HG03342 (cell line): ENCODE measurements around the gene TENM4.
A peak's percentile ranks its signal among the peaks of the same experiment; 100 is the strongest.

Experiments
- ATAC-seq: cut with Tn5 transposase; IDR thresholded peaks from one replicate; pipeline ENCODE4 v1.9.1; 2021; ENCODE audit warnings: mild to moderate bottlenecking, moderate library complexity; ENCODE audit not compliant: unreplicated experiment

The TENM4 gene

DNA sequence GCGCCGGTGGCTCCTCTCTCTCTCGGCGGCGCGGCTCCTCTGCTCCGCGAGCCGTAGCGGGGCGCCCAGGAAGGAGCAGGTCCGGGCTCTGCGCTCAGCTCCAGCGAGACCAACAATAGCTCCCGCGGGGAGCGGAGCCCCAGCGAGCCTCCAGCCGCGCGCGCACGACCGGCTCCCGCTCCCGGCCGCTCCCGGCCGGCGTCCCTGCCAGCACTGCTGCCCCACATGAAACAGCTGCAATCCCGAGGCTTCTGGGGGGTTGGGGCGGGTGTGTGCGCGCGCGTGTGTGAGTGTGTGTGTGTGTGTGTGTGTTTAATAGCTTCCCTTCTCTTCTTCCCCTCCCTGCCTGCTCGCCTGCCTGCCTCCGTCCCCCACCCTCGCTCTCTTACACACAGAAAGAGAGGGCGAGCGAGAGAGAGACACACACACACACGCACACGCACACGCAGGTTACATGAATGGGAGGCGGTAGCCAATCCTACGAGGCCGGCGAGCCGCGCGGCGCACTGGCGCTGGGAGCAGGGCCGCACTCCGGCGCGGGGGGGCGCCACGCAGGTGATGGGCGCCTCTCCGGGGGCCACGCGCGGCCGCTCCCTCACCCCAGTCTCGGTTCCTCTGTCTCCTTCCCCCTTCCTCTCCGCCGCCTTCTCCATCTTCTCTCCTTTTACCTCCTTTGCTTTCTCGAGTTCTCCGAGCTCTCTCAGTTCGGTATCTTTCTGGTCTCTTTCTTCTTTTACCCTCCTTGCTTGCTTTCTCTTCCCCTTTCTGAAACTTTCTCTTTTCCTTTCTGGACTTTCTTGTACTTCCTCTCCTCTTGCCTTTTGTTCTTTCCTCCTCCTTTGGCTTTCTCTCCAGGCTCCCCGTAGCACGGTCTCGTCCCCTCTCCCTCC is at the start of gene TENM4:
TENM4 (minus strand) TSS at position 460 of the 890 bp plus-strand sequence. CDS start 371,086 bp downstream, outside the sequence.
- peak; percentile 51 for ATAC-seq

DNA sequence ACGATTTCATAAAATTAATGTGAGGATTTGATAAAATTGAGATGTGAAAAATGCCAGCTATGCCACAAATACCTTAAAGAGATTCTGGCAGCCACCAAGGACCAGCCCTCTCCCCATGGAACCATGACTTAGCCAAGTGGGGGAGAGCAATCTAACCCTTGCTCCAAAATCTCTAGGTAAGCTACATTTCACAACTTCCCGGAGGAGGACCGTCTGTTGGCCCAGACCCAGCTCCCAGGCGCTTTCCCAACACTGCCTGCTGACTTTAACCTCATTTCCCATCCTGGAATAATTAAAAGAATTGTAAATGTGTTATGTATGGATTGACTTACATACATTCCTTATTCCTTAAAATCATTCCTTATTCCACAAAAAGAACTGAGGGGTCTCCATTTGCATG is 47.5 kb upstream of the TENM4 start:
- ATAC-seq = no peak

DNA sequence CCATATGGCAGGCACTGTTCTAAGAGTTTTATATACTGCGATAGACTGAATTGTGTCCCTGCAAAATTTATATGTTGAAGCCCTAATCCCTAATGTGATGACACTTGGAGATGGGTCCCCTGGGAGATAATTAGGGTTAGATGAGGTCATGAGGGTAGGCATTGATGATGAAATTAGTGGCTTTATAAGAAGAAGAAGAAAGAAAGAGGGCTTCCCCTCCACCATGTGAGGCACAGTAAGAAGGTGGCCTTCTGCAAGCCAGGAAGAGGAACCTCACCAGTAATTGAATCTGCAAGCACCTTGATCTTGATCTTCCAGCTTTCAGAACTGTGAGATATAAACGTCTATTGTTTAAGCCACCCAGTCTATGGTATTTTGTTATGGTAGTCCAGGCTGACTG is 46.6 kb upstream of the TENM4 start:
- no peak for ATAC-seq

DNA sequence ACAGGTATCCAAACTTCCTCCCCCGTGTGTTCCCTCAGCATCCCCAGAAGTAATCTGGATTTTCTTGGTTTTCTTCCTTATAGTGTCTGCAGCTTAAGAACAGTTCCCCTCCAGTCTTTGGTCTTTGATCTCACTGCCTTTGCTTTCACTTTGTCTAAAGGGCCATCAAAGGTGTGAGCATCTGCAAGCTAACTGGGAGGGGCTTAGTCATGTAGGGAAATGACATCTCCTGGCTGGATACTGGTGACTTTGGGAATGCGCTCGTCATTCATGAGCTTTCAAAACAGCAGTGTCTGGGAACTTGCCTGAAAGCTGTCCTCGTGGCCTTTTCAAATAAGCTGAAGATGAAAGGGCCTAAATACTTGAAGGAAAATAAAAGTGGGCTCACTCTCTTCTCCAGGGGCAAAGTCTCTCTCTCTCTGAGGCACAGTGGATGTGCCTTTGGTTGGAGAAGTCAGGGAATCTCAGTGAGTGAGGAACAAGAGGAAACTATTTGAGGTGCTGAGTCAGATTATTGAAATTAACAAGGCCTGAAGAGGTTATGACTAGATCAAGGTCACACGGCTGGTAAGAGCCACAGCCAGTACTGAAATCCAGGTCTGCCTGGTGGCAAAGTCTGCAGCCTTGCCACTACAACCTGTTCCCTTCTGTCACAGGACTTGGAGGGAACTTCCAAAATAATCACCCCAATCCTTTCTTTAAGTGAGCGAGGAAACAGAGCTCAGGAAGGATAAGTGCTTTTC is 45.6 kb upstream of the TENM4 start:
- ATAC-seq = no peak

DNA sequence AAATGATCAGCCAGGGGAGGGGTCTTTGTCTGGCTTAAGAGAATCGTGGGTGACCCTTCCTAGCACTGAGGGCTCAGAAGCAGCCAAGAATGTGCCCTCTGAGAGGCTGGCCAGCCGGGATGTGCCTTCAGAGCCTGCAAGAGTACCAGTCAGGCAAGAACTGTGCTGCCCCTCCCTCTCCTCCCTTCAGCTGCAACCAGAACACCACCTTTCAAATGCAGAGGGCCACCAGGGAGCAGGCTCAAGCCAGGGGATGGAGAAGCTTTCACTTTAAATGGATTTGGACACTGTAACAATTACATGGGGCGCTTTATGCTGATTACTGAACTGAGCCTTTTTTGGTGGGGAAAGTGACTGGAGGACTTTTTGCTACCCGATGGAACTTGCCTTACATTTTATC is 44.9 kb upstream of the TENM4 start:
- no peak for ATAC-seq

DNA sequence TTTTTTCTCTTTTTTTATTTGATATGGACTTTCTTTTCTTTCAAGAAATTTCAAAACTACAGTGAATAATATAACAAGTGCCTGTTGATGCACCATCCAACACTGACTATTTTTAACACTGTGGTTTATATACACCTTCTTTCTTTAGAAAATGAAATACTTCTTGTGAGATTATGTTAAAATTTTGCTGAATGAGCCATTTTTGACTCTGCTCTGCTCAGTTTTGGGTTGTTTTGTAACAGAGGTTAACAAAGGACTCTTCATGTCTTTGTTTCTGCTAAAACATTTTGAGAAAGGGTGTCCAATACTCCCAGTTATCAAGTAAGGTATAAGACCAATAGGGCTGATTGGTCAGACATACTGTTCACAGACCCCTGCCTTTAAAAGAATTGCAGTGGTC is 44.0 kb upstream of the TENM4 start:
- no peak for ATAC-seq

DNA sequence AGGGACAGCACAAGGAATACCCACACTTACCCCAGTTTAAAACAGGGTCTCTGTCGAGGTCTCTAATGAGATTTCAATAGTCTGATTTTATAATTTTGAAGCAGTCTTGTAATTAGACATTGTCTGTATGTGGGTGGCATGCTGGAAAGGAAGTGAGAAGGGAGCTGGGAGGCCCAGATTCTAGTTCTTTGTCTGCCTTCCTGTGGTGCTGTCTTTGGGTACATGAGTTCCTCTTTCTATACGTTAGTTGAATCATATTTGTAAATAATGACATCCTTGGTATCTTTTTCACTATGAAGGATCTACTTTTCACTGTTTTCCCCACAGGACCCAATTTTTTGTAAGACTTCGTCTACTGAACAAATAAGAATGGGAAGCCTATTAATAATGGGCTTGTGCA is 42.0 kb upstream of the TENM4 start:
- ATAC-seq = peak; percentile 84

DNA sequence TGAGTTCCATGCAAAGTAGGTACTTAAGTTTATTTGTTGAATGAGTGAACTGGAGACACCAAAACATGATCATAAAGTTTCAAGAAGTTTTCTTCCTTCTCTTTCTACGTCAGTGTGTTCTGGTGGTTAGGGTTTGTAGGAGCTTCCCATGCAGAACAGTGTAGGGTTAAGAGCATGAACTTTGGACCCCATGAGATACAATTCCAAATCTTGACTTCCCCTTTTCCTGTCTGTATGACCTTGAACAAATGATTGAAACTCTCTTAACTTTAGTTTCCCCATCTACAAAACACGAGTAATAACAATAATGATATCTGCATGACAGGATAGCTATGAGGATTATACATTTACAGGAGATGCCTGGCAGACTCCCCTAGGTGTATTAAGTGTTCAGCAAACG is 41.0 kb upstream of the TENM4 start:
- peak; percentile 55 for ATAC-seq

DNA sequence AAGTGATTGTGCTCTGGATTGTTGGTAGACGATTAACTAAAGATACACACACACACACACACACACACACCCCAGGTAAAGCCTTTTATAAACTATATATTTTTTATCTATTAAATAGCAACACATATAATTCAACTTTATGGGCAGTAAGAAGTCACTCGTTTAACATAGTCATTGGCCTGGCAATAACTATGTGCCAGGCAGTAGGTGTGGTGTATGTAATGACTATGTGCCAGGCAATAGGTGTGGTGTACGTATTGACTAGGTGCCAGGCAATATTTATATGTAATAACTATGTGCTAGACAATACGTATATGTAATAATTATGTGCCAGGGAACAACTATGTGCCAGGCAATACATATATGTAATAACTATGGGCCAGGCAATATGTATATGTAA is 40.0 kb upstream of the TENM4 start:
- ATAC-seq = no peak

DNA sequence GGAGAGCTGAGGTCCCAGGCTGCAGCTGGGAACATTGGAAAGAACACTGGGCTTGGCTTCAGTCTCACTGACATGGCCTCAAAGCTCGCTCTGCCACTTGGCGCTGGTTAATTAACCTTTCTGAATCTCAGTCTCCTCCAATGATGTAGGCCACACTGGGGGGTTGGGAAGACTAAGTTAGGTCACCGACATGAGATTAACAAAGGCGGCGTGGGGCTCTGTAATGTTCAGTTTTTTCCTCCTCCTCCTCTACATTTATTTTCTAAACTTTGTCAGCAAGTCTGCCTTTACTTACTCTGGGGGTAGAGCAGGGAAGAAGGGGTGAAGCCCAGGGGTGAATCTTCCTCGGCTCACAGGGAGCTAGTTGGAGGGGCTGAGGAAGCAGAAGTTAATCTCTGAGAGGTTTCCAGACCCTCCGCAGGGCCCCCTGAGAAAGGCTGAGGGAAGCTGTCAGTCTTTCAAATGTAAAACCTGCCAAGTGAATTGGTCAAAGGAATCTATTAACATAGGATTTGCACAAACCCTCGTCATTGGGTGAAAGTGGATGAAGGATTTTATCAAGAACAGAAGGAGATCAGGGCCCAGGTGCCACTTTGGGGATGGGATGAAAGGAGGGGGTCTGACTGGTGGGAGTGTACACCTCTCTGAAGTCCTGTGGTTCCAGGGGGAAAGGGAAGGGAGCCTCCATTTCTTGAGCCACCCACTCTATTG is 32.1 kb upstream of the TENM4 start:
- ATAC-seq = no peak

DNA sequence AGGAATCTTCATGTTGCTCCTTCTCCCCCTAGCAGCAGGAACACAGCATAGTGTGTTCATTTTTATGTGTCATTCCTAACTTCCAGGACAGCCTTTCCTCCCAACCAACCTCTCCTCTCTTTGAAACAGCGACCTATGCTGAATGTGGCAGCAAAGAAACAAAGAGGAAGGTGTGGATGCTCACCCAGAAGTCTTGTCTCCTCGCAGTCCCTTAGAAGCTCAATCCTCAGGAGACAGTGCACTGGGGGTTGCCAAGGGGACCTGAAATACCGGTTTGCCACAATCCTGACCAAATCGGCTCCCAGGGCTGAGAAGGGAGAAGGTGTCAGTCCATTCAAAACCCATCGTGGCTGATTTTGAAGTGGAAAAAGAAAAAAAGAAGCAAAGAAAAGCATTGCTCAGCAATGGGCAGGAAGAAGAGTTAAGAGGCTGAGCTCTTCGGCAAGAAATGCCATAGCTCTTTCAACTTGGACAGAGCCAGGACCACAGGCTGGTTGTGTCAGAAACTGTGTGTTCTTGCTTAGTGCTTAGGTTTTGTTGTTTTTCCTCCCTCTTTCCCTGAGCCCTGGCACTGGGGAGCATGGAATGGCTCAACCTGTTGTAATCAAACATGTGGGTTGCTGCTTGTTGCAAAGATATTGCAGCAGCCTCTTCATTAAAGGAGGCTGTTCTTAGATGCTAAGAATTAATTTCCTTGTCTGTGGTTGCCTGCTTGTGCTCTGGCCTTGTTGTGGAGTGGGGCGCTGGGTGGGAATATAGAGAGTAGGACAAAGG is 30.4 kb upstream of the TENM4 start:
- no peak for ATAC-seq

DNA sequence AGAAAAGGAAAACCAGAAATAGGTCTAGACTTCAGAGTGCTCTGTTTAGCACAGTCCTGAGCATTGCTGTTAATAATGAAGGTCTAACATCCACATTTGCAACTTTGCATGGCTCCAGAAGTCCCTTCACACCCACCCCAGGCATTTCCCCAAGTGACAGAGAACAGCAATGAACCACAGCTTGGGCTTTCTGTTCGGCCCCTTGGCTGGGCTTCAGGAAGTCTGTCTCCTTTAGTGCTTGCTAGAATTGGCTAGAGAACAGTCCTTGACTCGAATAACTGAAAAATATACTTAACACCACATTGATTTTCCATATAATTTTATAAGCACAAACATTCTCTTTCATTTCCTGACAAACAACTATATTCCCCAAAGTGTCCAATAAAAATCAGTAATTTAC is 29.3 kb upstream of the TENM4 start:
- ATAC-seq = no peak

DNA sequence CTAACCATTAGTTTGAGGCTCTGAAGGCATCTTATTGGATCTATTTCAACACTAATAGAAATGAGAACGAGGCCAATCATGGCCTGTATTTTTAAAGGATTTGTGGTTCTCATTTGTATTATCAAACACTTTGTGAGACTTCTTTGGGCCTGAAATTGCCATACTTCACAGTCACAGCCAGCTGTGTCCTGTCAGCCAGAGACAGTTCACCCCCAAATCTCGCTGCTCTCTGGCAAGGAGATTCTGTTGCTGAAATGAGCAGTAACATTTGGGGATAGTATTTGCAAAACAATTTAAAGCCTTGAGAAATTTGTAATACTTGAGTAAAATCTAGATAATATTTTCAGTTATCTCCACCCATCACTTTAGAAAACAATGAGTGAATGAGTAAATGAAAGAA is 26.9 kb upstream of the TENM4 start:
- no peak for ATAC-seq

DNA sequence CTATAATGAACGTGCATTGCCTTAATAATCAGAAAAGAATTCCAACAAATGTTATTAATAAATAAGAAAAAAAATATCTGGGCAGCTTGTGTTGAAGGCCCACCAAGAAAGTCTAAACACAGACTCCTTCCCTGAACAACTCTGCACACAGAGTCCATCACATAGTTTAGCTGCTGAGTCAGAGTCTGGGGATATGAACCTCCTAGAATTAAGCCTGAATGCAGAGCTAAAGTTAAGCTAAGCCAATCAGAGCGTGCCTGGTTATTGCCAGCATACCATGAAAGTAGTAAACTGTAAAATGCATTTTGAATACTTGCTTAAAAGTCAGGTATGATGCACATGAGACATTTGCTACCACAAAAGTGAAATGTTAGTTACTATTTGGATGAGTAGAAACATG is 25.6 kb upstream of the TENM4 start:
- no peak for ATAC-seq

DNA sequence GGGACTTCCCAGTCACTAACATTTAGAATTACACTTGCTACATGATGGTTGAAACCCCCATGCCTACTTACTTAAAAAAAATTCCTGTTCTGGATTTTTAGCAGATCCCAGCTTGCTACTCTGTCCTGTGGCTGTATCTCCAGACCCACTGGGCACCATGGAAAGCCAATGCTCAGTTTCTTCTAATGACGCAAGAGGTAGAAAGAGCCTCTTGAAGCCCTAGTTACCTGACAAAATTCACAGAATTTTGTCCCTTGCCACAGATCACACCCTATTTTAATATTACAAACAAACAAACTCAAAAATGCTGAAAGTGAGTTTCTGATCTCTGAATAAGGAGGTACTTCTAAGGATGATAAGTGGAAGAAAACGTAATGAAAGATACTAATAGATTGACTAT is 24.3 kb upstream of the TENM4 start:
- no peak for ATAC-seq

DNA sequence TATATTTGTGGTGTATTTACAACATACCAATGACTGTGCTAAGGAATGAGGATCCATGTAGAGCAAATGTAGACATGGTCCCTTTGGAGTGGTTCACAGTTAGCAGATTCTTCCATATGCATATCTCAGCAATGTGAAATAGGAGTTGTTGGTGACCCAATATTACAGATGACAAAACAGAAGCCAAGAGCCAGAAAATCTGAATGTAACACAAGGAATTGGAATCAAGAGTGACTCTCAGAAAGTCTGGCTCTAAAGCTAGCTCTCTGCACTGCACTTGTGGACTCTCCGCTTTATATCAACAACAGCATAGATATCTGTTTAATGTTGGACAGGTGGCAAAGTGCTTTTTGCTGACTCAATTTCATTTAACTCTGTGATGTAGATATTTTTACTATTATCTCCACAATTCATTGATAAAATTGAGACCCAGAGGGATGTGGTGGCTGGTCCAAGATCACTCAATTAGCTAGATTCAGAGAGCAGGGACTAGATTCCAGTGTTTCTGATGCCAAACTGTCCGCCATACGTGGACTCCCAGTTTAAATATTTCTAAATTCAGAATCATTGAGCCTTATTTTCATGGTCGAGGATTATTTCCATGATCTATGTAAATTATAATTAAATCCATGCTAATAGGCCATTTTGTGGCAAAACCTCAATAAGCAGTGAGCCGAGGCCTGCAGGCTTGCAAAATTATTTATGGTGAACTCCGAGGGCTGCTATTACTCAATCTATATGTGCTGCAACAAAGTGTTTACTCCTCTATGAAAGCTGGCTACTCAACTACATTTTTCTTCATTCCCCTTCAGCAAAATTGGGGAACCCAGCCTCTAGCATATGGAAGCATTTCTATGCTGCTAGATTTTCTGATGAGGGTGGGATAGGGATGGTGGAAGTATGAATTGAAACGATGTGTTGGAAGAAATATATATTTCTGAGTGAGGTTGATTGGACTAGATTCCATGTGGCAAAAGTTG is 21.1 kb upstream of the TENM4 start:
- no peak for ATAC-seq

DNA sequence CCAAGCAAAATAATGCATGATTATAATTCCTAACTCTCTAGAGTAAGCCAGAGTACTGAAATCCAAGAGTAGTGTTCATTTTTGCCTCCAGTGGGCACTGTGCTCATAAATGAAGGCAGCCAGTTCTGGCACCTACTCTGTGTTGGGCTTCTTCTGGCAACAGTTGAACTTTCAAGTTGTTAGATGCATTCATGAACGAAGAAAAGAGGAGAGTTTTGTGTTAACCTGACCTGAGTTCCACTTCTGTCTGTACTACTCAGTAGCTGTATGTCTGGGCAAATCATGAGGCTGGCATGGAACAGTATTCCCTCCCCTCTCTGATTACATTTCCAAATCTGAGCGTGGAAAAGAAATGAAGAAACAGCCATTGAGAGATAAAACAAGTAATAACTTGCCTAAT is 20.3 kb upstream of the TENM4 start:
- ATAC-seq = peak; percentile 76

DNA sequence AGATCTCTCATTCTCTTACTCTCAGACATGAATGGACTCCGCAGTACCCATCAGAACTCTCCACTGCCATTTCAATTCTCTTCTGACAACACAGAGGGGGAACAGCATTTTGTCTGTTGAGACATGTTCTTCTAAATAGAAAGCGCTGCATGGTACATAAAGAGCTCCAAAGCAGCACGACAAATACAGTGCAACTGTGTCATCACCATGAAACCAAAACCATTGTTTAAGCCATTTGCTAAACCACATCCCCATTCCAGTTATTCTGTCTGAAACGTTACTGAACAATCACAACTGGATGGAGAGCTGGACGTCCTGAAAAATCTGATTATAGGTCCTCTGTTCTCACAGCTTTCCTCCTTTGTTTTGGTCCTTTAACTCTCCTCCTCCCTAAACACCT is 17.9 kb upstream of the TENM4 start:
- ATAC-seq = no peak

DNA sequence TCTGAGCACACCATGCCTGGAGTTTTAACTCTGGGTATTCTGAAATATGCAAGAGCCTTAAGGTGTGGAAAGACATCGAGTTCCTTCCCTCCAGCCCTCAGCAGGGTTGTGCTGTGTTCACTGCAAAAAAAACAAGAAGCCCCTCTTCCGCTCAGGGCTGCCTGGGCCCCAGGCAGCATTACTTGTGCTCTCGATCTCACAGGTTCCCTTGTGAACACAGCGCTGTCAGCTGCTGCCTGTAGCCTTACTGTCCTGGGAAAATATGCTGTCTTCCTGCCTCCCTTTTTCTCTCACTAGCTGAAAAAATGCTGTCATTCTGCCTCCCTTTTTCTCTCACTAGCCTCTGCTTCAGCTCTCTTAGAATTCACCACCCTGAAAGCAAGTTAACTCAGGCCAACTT is 15.7 kb upstream of the TENM4 start:
- ATAC-seq = no peak

DNA sequence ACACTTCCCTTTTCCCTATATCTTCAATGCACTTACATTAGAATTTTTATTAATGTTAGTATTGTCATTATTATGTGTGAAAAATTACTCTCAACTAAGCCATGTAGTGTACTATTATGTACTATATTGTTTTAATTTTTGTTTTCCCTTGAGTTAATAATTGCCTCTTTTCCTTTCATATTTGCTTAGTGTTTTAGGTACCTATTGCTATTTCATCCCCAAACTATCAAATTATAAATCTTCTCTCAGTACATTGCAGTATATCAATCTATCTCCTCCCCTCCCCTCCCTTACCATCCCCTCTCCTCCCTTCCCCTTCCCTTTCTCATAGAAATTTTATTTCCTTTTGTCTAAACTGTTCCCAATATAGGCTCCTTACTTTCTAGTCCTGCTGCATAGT is 12.8 kb upstream of the TENM4 start:
- ATAC-seq = no peak
